ENCODE data around the gene CDKN2B. TPM values are rescaled to one million over a fixed set of nuclear protein-coding genes. Genes with fewer than 3 reads are reported as not detected.
"Not testable (repeated sequence)": the region's sequence is repeated elsewhere in the genome, so short reads cannot be mapped to it uniquely, and the experiment has no call there.

Gene CDKN2B
- total RNA-seq, 2 experiments from 2014 or later: 1.4 to 2.1 TPM

- DNase-seq (peak; percentile 56), ATAC-seq (ENCODE audit: low read depth) (no peak)
- POLR2A ChIA-PET: interaction anchor here (1.2 to 1.5 kb wide), 2 partner anchors 22 to 40 kb away, joined by 4 to 8 read pairs; no protein-coding TSS in a partner anchor
- peaks cover 37% of the 10 kb centered on the region for H3K4me1 Mint-ChIP-seq
- peak overlapping the region; percentile 57 for H3K4me3 Mint-ChIP-seq
- peak overlapping the region; percentile 83 for H3K27ac Mint-ChIP-seq
- H3K27me3 Mint-ChIP-seq: peaks cover 96% of the 10 kb centered on the region
- peaks cover 16% of the 10 kb centered on the region for H3K9me3 Mint-ChIP-seq
- peaks cover 17% of the 10 kb centered on the region for H3K36me3 Mint-ChIP-seq
Measured at GRCh38 chr9:21968331-21969010, 40.6 kb downstream of the CDKN2B start.

- H3K27me3 Mint-ChIP-seq: peaks cover 96% of the 10 kb centered on the region
- peak overlapping the region; percentile 50 for H3K27ac Mint-ChIP-seq
- POLR2A ChIA-PET: no interaction called here
- ATAC-seq (ENCODE audit: low read depth) (no peak), DNase-seq (no peak)
- peaks cover 37% of the 10 kb centered on the region for H3K4me1 Mint-ChIP-seq
- H3K4me3 Mint-ChIP-seq: peak overlapping the region; percentile 43
- peaks cover 18% of the 10 kb centered on the region for H3K36me3 Mint-ChIP-seq
- peaks cover 18% of the 10 kb centered on the region for H3K9me3 Mint-ChIP-seq
Measured at GRCh38 chr9:21967702-21968101, 41.4 kb downstream of the CDKN2B start.

- Mint-ChIP-seq H3K4me1 (peaks cover 37% of the 10 kb centered on the region), H3K27ac (peak overlapping the region; percentile 24)
Measured at GRCh38 chr9:21967169-21967568, 41.9 kb downstream of the CDKN2B start.

GRCh38 chr9:21966140-21966851 is 42.8 kb downstream of the CDKN2B start:
- peaks cover 36% of the 10 kb centered on the region for H3K4me1 Mint-ChIP-seq
- POLR2A ChIA-PET: no interaction called here
- DNase-seq: no peak
- no peak overlapping the region for H3K4me3 Mint-ChIP-seq
- peak overlapping the region; percentile 48 for H3K27ac Mint-ChIP-seq
- peaks cover 92% of the 10 kb centered on the region for H3K27me3 Mint-ChIP-seq
- H3K36me3 Mint-ChIP-seq: peaks cover 18% of the 10 kb centered on the region
- no peak for ATAC-seq (ENCODE audit: low read depth)
- peaks cover 21% of the 10 kb centered on the region for H3K9me3 Mint-ChIP-seq

More at GRCh38 chr9:21967169-21967568, 41.9 kb downstream of the CDKN2B start:
- H3K36me3 Mint-ChIP-seq: peaks cover 18% of the 10 kb centered on the region
- POLR2A ChIA-PET: no interaction called here
- H3K9me3 Mint-ChIP-seq: peaks cover 19% of the 10 kb centered on the region
- DNase-seq (no peak), ATAC-seq (ENCODE audit: low read depth) (no peak)
- peaks cover 94% of the 10 kb centered on the region for H3K27me3 Mint-ChIP-seq
- no peak overlapping the region for H3K4me3 Mint-ChIP-seq

GRCh38 chr9:21965401-21965951 is 43.6 kb downstream of the CDKN2B start:
- ATAC-seq (ENCODE audit: low read depth) (peak; percentile 76), DNase-seq (peak; percentile 66)
- H3K27me3 Mint-ChIP-seq: peaks cover 89% of the 10 kb centered on the region
- H3K36me3 Mint-ChIP-seq: peaks cover 16% of the 10 kb centered on the region
- peaks cover 32% of the 10 kb centered on the region for H3K4me1 Mint-ChIP-seq
- H3K9me3 Mint-ChIP-seq: peaks cover 19% of the 10 kb centered on the region
- H3K27ac Mint-ChIP-seq: no peak overlapping the region
- peak overlapping the region; percentile 77 for H3K4me3 Mint-ChIP-seq
- POLR2A ChIA-PET: no interaction called here

GRCh38 chr9:21964925-21965385 is 44.1 kb downstream of the CDKN2B start:
- Mint-ChIP-seq H3K27ac (no peak overlapping the region), H3K27me3 (peaks cover 85% of the 10 kb centered on the region), H3K9me3 (peaks cover 17% of the 10 kb centered on the region), H3K36me3 (peaks cover 14% of the 10 kb centered on the region), H3K4me1 (peaks cover 31% of the 10 kb centered on the region), H3K4me3 (peak overlapping the region; percentile 77)
- peak; percentile 62 for DNase-seq
- POLR2A ChIA-PET: no interaction called here
- ATAC-seq (ENCODE audit: low read depth): peak; percentile 64

GRCh38 chr9:21961569-21961968 is 47.5 kb downstream of the CDKN2B start:
- H3K27ac Mint-ChIP-seq: no peak overlapping the region
- peaks cover 56% of the 10 kb centered on the region for H3K27me3 Mint-ChIP-seq
- H3K4me3 Mint-ChIP-seq: no peak overlapping the region
- no peak for DNase-seq
- H3K36me3 Mint-ChIP-seq: peaks cover 5% of the 10 kb centered on the region
- peaks cover 12% of the 10 kb centered on the region for H3K4me1 Mint-ChIP-seq
- POLR2A ChIA-PET: no interaction called here
- peaks cover 7% of the 10 kb centered on the region for H3K9me3 Mint-ChIP-seq
- no peak for ATAC-seq (ENCODE audit: low read depth)

GRCh38 chr9:21959268-21959667 is 49.8 kb downstream of the CDKN2B start:
- H3K36me3 Mint-ChIP-seq; POLR2A ChIA-PET; H3K27ac Mint-ChIP-seq; ATAC-seq (ENCODE audit: low read depth); H3K4me1 Mint-ChIP-seq; H3K4me3 Mint-ChIP-seq; H3K9me3 Mint-ChIP-seq; DNase-seq: not testable (repeated sequence)
- peaks cover 40% of the 10 kb centered on the region for H3K27me3 Mint-ChIP-seq

- Mint-ChIP-seq H3K4me3 (no peak overlapping the region), H3K4me1 (peaks cover 4% of the 10 kb centered on the region), H3K36me3 (peaks cover 3% of the 10 kb centered on the region), H3K27me3 (peaks cover 39% of the 10 kb centered on the region), H3K9me3 (peaks cover 7% of the 10 kb centered on the region), H3K27ac (no peak overlapping the region)
- DNase-seq (no peak), ATAC-seq (ENCODE audit: low read depth) (no peak)
- POLR2A ChIA-PET: no interaction called here
Measured at GRCh38 chr9:21958833-21959232, 50.3 kb downstream of the CDKN2B start.

Other genes starting within 250 kb of the CDKN2B start
- gene MTAP, start 206.7 kb downstream of the CDKN2B start, total RNA-seq: 10 to 100 TPM; 54.1 to 54.5 TPM
- 10 to 100 TPM; 19.3 to 20.4 TPM for gene CDKN2A, start 14.9 kb downstream of the CDKN2B start, total RNA-seq
- gene CDKN2B-AS1, start 14.5 kb downstream of the CDKN2B start, total RNA-seq: 1 to 10 TPM; 3.7 to 5.1 TPM